Choroid plexus epithelial cell (primary cell): ENCODE data around the gene MGAT5.
A peak's percentile ranks its signal among the peaks of the same experiment; 100 is the strongest.

ENCODE experiments used
- DNase-seq: peaks from one replicate; pipeline ENCODE4 v3.0.0-alpha.2; 2010; ENCODE audit warnings: low read depth
- H3K4me3 ChIP-seq: 2 replicates; pipeline ENCODE4 v1.5.1; 2011; ENCODE audit warnings: low read depth, mild to moderate bottlenecking, control low read depth, low read length, moderate library complexity
- CTCF ChIP-seq: conservative IDR thresholded peaks from 2 replicates; pipeline ENCODE4 v1.5.1; 2011; ENCODE audit warnings: low read depth, mild to moderate bottlenecking, control low read depth, inconsistent platforms, low read length, moderate library complexity

Gene MGAT5

GRCh38 chr2:134279417-134279816, 25.5 kb downstream of the MGAT5 start:
- H3K4me3 ChIP-seq = no peak overlapping the region
- TF ChIP-seq CTCF = no peak
- DNase-seq = no peak

- H3K4me3 ChIP-seq = no peak overlapping the region
- DNase-seq = no peak
- no peak for TF ChIP-seq CTCF
Measured at GRCh38 chr2:134280231-134280630, 26.4 kb downstream of the MGAT5 start.

GRCh38 chr2:134280726-134281125, 26.9 kb downstream of the MGAT5 start:
- TF ChIP-seq CTCF = no peak
- H3K4me3 ChIP-seq = no peak overlapping the region
- no peak for DNase-seq

- DNase-seq = no peak
- H3K4me3 ChIP-seq = no peak overlapping the region
- TF ChIP-seq CTCF = no peak
Measured at GRCh38 chr2:134281815-134282419, 28.0 kb downstream of the MGAT5 start.

GRCh38 chr2:134282629-134283400, 28.9 kb downstream of the MGAT5 start:
- DNase-seq = no peak
- no peak for TF ChIP-seq CTCF
- no peak overlapping the region for H3K4me3 ChIP-seq

GRCh38 chr2:134283661-134284060, 29.8 kb downstream of the MGAT5 start:
- no peak for TF ChIP-seq CTCF
- DNase-seq = no peak
- no peak overlapping the region for H3K4me3 ChIP-seq

- DNase-seq = peak; percentile 26
- H3K4me3 ChIP-seq = no peak overlapping the region
- TF ChIP-seq CTCF = no peak
Measured at GRCh38 chr2:134284119-134284670, 30.3 kb downstream of the MGAT5 start.
